Measurements from ENCODE around the gene CDC25A. TPM values are rescaled to one million over a fixed set of nuclear protein-coding genes. Genes with fewer than 3 reads are reported as not detected.
A peak's percentile ranks its signal among the peaks of the same experiment; 100 is the strongest.

The CDC25A gene
- total RNA-seq, 4 donors from 2014 or later = 0.40 to 1.7 TPM; not detected in 2

DNA sequence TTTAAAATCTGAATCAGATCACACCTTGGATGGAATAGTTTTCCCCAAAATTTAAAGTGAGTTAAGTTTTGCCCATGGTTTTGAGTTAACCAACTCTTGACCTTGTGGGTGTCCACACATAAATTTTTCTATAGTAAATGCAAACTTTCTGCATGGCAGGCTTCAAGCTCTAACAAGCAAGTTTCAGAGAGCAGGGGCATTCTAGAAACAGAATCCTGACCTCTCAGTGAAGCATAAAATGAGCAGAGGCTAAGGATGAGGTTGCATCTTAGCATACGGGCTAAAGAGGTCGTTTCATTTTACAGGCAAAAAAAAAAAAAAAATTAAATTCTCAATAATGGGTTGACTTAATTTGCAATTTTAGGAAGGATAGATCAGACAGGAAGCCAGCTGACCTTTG lies 32.1 kb downstream of the CDC25A start:
- no peak overlapping the region for H3K27ac ChIP-seq
- H3K36me3 ChIP-seq = no peaks in the 10 kb centered on the region
- H3K27me3 ChIP-seq = no peaks in the 10 kb centered on the region
- no peaks in the 10 kb centered on the region for H3K9me3 ChIP-seq
- peaks cover 2 to 8% (median 3%) of the 10 kb centered on the region in 3 donors for H3K4me1 ChIP-seq
- no peak overlapping the region for H3K4me3 ChIP-seq
- no peak for TF ChIP-seq POLR2AphosphoS5 (IDR thresholded peaks at IDR 0.05)
- no peak for TF ChIP-seq EP300 (IDR thresholded peaks at IDR 0.05)
- TF ChIP-seq POLR2A (IDR thresholded peaks at IDR 0.05) = no peak
- TF ChIP-seq, protein P1, sequence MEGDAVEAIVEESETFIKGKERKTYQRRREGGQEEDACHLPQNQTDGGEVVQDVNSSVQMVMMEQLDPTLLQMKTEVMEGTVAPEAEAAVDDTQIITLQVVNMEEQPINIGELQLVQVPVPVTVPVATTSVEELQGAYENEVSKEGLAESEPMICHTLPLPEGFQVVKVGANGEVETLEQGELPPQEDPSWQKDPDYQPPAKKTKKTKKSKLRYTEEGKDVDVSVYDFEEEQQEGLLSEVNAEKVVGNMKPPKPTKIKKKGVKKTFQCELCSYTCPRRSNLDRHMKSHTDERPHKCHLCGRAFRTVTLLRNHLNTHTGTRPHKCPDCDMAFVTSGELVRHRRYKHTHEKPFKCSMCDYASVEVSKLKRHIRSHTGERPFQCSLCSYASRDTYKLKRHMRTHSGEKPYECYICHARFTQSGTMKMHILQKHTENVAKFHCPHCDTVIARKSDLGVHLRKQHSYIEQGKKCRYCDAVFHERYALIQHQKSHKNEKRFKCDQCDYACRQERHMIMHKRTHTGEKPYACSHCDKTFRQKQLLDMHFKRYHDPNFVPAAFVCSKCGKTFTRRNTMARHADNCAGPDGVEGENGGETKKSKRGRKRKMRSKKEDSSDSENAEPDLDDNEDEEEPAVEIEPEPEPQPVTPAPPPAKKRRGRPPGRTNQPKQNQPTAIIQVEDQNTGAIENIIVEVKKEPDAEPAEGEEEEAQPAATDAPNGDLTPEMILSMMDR (IDR thresholded peaks at IDR 0.05) = no peak
- WGBS, 2 donors (ENCODE audit: low coverage in 1 of 2) = 77 to 83% methylated on average over 2 of the region's 2 CpGs
- no peak for ATAC-seq

GRCh38 chr3:48155122-48155521 lies 33.1 kb downstream of the CDC25A start:
- Histone ChIP-seq H3K4me1 (peaks cover 2 to 15% (median 4%) of the 10 kb centered on the region in 3 donors), H3K4me3 (no peak overlapping the region), H3K36me3 (no peaks in the 10 kb centered on the region), H3K9me3 (no peaks in the 10 kb centered on the region), H3K27me3 (no peaks in the 10 kb centered on the region), H3K27ac (no peak overlapping the region)
- 69 to 72% methylated on average over 1 to 2 of the region's 2 CpGs for WGBS, 2 donors (ENCODE audit: low coverage in 1 of 2)
- TF ChIP-seq POLR2AphosphoS5 (IDR thresholded peaks at IDR 0.05) (no peak), EP300 (IDR thresholded peaks at IDR 0.05) (no peak), POLR2A (IDR thresholded peaks at IDR 0.05) (no peak)
- TF ChIP-seq, protein P1 (IDR thresholded peaks at IDR 0.05) = no peak
- no peak for ATAC-seq

DNA sequence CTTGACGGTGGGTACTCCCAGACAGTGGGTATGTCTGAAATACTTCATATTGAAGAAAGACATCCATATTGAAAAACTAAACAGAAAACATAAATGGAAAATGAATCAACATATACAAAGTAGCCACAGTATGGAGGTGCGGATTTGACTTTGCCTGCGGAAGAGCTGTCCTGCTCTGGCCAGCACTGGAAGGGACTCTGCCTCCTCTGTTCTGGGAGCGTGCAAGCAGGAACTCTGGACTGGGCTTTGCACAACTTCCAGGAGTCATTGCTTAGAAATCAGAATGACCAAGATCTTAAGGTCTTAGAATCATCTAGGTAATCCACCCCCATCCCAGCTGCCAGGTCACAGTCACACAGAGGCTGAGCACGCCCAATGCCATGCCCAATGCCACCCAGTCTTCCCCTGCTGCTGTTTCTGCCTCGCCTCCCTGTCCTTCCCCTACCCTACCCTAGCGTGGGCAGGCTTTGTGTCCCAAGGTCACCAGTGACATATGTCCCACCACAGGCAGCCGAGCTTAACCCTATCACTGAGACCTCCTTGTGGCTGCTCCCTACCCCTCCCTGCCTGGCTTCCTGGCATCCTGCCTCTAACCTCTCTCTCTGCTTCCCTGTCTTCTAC lies 36.3 kb downstream of the CDC25A start:
- no peaks in the 10 kb centered on the region for H3K27me3 ChIP-seq
- H3K36me3 ChIP-seq = no peaks in the 10 kb centered on the region
- peak; percentile 39 for ATAC-seq
- no peaks in the 10 kb centered on the region for H3K9me3 ChIP-seq
- WGBS, 2 donors (ENCODE audit: low coverage in 1 of 2) = 35 to 51% methylated on average over 4 to 8 of the region's 8 CpGs
- TF ChIP-seq EP300 (IDR thresholded peaks at IDR 0.05) = no peak
- TF ChIP-seq, protein P1 (IDR thresholded peaks at IDR 0.05) = no peak
- no peak for TF ChIP-seq POLR2A (IDR thresholded peaks at IDR 0.05)
- no peak for TF ChIP-seq POLR2AphosphoS5 (IDR thresholded peaks at IDR 0.05)
- no peak overlapping the region for H3K4me3 ChIP-seq
- H3K27ac ChIP-seq = peak overlapping the region in 1 of 4 donors; percentile 63
- peaks cover 2 to 15% (median 4%) of the 10 kb centered on the region in 3 donors for H3K4me1 ChIP-seq

- Histone ChIP-seq H3K27me3 (no peaks in the 10 kb centered on the region), H3K27ac (peak overlapping the region in 2 of 4 donors; percentile 8 to 63), H3K9me3 (no peaks in the 10 kb centered on the region), H3K36me3 (no peaks in the 10 kb centered on the region), H3K4me1 (peaks cover 2 to 15% (median 4%) of the 10 kb centered on the region in 3 donors), H3K4me3 (no peak overlapping the region)
- WGBS, 2 donors (ENCODE audit: low coverage in 1 of 2) = 10 to 27% methylated on average over 5 to 6 of the region's 8 CpGs
- ATAC-seq = peak; percentile 86
- no peak for TF ChIP-seq EP300 (IDR thresholded peaks at IDR 0.05)
- TF ChIP-seq POLR2AphosphoS5 (IDR thresholded peaks at IDR 0.05) = no peak
- TF ChIP-seq, protein P1 (IDR thresholded peaks at IDR 0.05) = peak in 3 of 4 experiments; percentile 79 to 86 (median 82)
- TF ChIP-seq POLR2A (IDR thresholded peaks at IDR 0.05) = no peak
These were observed 37.0 kb downstream of the CDC25A start for GRCh38 chr3:48151058-48151806.
